HepG2 (cell line): Measurements from ENCODE around the gene SMIM41. TPM values are rescaled to one million over a fixed set of nuclear protein-coding genes. Genes with fewer than 3 reads are reported as not detected.

Experiments
- ATAC-seq: fragments of 200-7000 bp; cut with Tn5 transposase; 3 replicates; pipeline ENCODE4 v1.9.1; 2020; ENCODE audit warnings: mild to moderate bottlenecking, moderate library complexity
- BruUV-seq: library from RNA; stranded (reverse); fragments of 400-500 nt; replicated peaks from 2 replicates; lab custom pipeline; 2021; lab: Mats Ljungman, UMichigan
- CTCF ChIA-PET: fragments of 300-600 bp; formaldehyde crosslinking; extraction: SDS; loops from one replicate; lab custom pipeline; 2021; ENCODE audit warnings: low total read pairs, inconsistent platforms, low intra/inter-chr PET ratio; lab: Yijun Ruan, JAX
- POLR2A ChIA-PET: fragments of 350-600 bp; sonication (Branson Sonifier 250); formaldehyde crosslinking; loops from one replicate; lab custom pipeline; 2020; ENCODE audit warnings: antibody characterized with exemption, inconsistent platforms; lab: Yijun Ruan, JAX
- DNase-seq: peaks from one replicate; pipeline ENCODE4 v3.0.0-alpha.2; 2015; ENCODE audit warnings: low spot score
- FAIRE-seq: peaks from 3 replicates; lab custom pipeline; 2011; peaks lifted over from hg19 to GRCh38; lab: Jason Lieb, UNC
- H2AFZ ChIP-seq: one replicate; pipeline ENCODE4 v1.6.1; 2011; ENCODE audit warnings: low read length, inconsistent platforms
- H3K27ac ChIP-seq: fragments of 300-600 bp; 3 replicates; pipeline ENCODE4 v1.8.0; 2011; ENCODE audit warnings: mixed run types, mild to moderate bottlenecking, mixed read lengths, low read length, inconsistent platforms; ENCODE audit not compliant: insufficient read depth; ENCODE audit errors: extremely low read length
- H3K27me3 ChIP-seq, 2 experiments: fragments of 200-600 bp in 1 of 2; 2 replicates in 1 of 2; 3 replicates in 1 of 2; pipeline versions ENCODE4 v1.6.0 to v1.8.0; 2011; ENCODE audit warnings: low read length in 2 of 2, mild to moderate bottlenecking in 2 of 2, moderate library complexity in 2 of 2, inconsistent platforms in 1 of 2; ENCODE audit not compliant: insufficient read depth in 2 of 2, control insufficient read depth in 1 of 2
- H3K36me3 ChIP-seq, 2 experiments: fragments of 200-600 bp in 1 of 2; replicated peaks in 1 of 2; 2 replicates in 1 of 2; 3 replicates in 1 of 2; pipeline versions ENCODE4 v1.5.1 to v1.8.0; 2011; ENCODE audit warnings: low read length in 2 of 2, inconsistent platforms in 1 of 2; ENCODE audit not compliant: insufficient read depth in 2 of 2, control insufficient read depth in 1 of 2
- H3K4me1 ChIP-seq: 2 replicates; pipeline ENCODE4 v1.5.1; 2012; ENCODE audit warnings: low read length, inconsistent platforms; ENCODE audit not compliant: insufficient read depth
- H3K4me2 ChIP-seq: 2 replicates; pipeline ENCODE4 v1.6.0; 2011; ENCODE audit warnings: low read depth, low read length, inconsistent platforms
- H3K4me3 ChIP-seq, 3 experiments: fragments of 200-600 bp in 1 of 3; sonication (generic), shearing (Covaris generic) in 1 of 3; replicated peaks in 1 of 3; 2 replicates each; pipeline ENCODE4 v1.5.1; 2011 to 2016; ENCODE audit warnings: low read length in 3 of 3, inconsistent platforms in 2 of 3, low read depth in 2 of 3, mild to moderate bottlenecking in 2 of 3, control low read depth in 1 of 3, mixed read lengths in 1 of 3; ENCODE audit not compliant: insufficient read depth in 1 of 3
- H3K79me2 ChIP-seq: one replicate; pipeline ENCODE4 v1.6.1; 2011; ENCODE audit warnings: low read length, inconsistent platforms; ENCODE audit not compliant: insufficient read depth
- H3K9ac ChIP-seq: 2 replicates; pipeline ENCODE4 v1.6.0; 2011; ENCODE audit warnings: mild to moderate bottlenecking, low read depth, low read length, inconsistent platforms; ENCODE audit not compliant: insufficient read depth
- H3K9me3 ChIP-seq: 2 replicates; pipeline ENCODE4 v1.5.1; 2012; ENCODE audit warnings: mild to moderate bottlenecking, low read length
- H4K20me1 ChIP-seq: 2 replicates; pipeline ENCODE4 v1.6.0; 2011; ENCODE audit warnings: inconsistent platforms, mild to moderate bottlenecking, low read length, moderate library complexity; ENCODE audit not compliant: insufficient read depth
- GABPB1 ChIP-seq: IDR thresholded peaks from 2 replicates; pipeline ENCODE4 v1.6.1; 2016; ENCODE audit warnings: mild to moderate bottlenecking, missing genetic modification reagents, moderate library complexity, missing compliant biosample characterization
- GFI1 ChIP-seq: sonication (generic); formaldehyde crosslinking; IDR thresholded peaks from 2 replicates; pipeline ENCODE4 v1.5.0; 2020; ENCODE audit warnings: missing genetic modification reagents, mild to moderate bottlenecking, borderline replicate concordance
- MED1 ChIP-seq: sonication (generic); formaldehyde crosslinking; IDR thresholded peaks from 2 replicates; pipeline ENCODE4 v1.4.0; 2020; ENCODE audit warnings: missing genetic modification reagents
- NCOA2 ChIP-seq: sonication (generic); formaldehyde crosslinking; IDR thresholded peaks from 2 replicates; pipeline ENCODE4 v1.8.0; 2022; ENCODE audit warnings: inconsistent platforms
- RFX5 ChIP-seq: IDR thresholded peaks from 2 replicates; pipeline ENCODE4 v1.6.1; 2011; ENCODE audit warnings: low read depth, low read length, improper control_type of control experiment
- TAF1 ChIP-seq: sonication (generic); formaldehyde crosslinking; IDR thresholded peaks from 2 replicates; pipeline ENCODE4 v1.4.0; 2020; ENCODE audit warnings: missing genetic modification reagents
- ZNF121 ChIP-seq: sonication (generic); formaldehyde crosslinking; IDR thresholded peaks from 2 replicates; pipeline ENCODE4 v1.5.0; 2020; ENCODE audit warnings: mild to moderate bottlenecking, missing genetic modification reagents
- ZNF207 ChIP-seq: fragments of 450-650 bp; IDR thresholded peaks from 2 replicates; pipeline ENCODE4 v1.6.1; 2016; ENCODE audit warnings: antibody characterized with exemption, borderline replicate concordance
- ZNF501 ChIP-seq: sonication (generic); formaldehyde crosslinking; IDR thresholded peaks from 2 replicates; pipeline ENCODE4 v1.5.1; 2020; ENCODE audit warnings: mild to moderate bottlenecking, moderate library complexity, missing genetic modification reagents
- WGBS: methylation state at CpG from one replicate; pipeline ENCODE4 v1.1.6; 2017; ENCODE audit warnings: low lambda C conversion rate; 5-methylcytosine and 5-hydroxymethylcytosine counted together
- in situ Hi-C: cut with HindIII; loops from 2 replicates; pipeline ENCODE4 v1.10.0; 2017; ENCODE audit warnings: low pct_unique_long_range_greater_than_20kb; ENCODE audit not compliant: extremely low pct_ligation_motif_present
- intact Hi-C: fragments of 100-400 bp; cut with micrococcal nuclease; formaldehyde crosslinking; loops from one replicate; pipeline ENCODE4 v1.10.0; 2022; ENCODE audit not compliant: unreplicated experiment
- polyA plus RNA-seq, 8 experiments: library from polyadenylated mRNA; depleted of rRNA in 3 of 8; stranded (reverse) in 7 of 8; unstranded in 1 of 8; fragments of >200 nt; fragmentation: Illumina TruSeq in 4 of 8; extraction: Trizol in 4 of 8; gene quantifications; 2 replicates each; pipeline versions ENCODE4 v1.2.1 to v1.2.3, GENCODE V29; 2011 to 2016; ENCODE audit warnings: low read depth in 4 of 8, missing spikeins in 1 of 8, mixed read lengths in 1 of 8; ENCODE audit not compliant: insufficient read depth in 1 of 8
- total RNA-seq, 5 experiments: library from RNA; depleted of rRNA; stranded (reverse); fragments of >200 nt; fragmentation: Illumina TruSeq; extraction: Trizol; gene quantifications; 2 replicates each; pipeline ENCODE4 v1.2.3, GENCODE V29; 2016; ENCODE audit warnings: low read depth in 1 of 5
- TF ChIP-seq, protein P1 (sequence below): sonication (generic); formaldehyde crosslinking; conservative IDR thresholded peaks from 2 replicates; pipeline ENCODE4 v1.5.0; 2020; ENCODE audit warnings: missing genetic modification reagents
- TF ChIP-seq, protein P2 (sequence below), 2 experiments: sonication (generic) in 1 of 2; formaldehyde crosslinking in 1 of 2; IDR thresholded peaks; 2 replicates each; pipeline versions ENCODE4 v1.4.0 to v1.6.1; 2016 to 2020; ENCODE audit warnings: borderline replicate concordance in 1 of 2, low read depth in 1 of 2, mild to moderate bottlenecking in 1 of 2, missing genetic modification reagents in 1 of 2
- TF ChIP-seq, protein P3 (sequence below): sonication (generic); formaldehyde crosslinking; IDR thresholded peaks from 2 replicates; pipeline ENCODE4 v1.4.0; 2020; ENCODE audit warnings: missing genetic modification reagents, mild to moderate bottlenecking, borderline replicate concordance

The SMIM41 gene
- total and polyA plus RNA-seq, 2 of the 13 experiments (the other 11 are each of a cell fraction or from before 2014, with no cell fraction given), result not detected

DNA sequence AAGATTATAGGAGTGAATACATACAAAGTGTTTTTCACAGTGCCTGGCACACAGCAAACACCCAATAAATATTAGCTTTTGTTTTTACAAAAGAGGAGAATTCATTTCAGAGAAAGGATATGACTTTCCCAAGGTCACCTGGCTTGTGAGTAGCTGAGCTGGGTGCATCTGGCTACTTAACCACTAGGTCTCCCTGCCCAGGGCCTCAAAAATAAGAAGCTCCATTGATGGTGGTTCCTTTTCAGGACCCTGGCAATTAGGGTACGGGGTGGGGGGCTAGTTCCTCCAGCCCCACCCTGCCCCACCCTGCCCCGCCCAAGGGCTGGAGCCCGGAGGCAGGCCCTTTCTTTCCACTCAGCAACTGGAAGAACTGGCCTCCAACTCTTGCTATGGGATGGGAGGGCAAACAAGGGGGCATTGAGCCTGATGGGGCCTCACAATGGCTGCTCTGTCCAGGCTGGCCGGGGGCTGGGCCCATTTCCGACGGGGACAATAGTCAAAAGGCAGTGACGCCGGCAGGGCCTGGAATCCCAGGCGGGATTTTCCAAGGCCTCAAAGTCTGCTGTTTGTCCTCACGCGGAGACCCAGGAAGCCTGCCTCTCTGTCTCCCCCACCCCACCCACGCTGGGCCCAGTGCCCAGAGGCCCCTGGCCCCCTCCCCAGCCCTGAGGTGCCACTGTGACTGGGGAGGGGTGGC is 17.9 kb upstream of the SMIM41 start (continued):
- TF ChIP-seq NCOA2 (CRISPR knock-in tag) (peak; percentile 47), MED1 (CRISPR knock-in tag) (peak; percentile 25)

DNA sequence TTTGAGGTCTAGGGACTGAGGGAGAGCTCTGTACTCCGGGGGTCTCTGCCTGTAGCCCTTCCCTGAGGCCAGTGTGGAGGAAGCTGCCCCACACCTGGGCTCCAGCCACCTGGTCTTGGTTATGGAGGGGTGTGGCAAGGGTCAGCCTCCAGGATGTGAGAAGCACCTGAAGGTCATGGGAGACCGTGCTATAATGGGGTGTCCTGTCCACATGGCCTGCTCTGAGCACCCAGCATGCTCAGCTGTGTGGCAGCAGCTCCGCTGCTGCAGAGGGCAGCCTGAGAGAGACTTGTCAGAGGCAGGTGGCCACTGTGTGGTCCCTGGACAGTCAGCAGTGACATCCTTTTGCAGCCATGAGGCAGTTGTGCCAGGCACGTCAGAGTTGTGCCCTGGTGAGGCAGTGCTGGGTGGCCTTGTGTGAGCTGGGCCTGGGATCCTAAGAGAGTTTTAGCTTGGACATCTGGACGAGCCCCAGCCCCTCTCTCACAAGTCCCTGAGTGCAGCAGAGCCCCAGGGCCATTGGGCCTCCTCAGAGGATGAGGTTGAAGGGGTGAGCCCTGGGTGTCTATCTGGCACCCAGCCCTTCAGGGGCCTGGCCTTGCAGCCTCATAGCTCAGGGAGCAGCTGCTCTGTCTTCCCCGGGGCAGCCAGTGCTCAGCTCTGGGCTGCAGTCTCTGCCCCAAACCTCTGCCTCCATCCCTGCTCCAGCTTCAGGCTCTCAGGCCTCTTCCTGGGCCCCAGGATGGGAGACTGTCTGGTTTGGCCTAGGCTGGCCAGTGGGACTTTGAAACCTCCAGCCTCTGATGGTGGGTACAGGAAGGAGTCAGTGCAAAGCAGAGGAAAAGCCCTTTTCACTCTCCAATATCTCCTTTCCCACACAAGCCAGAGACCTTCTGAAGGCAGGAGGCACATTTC is 17.1 kb upstream of the SMIM41 start:
- POLR2A ChIA-PET, result interaction anchor here (0.8 to 5.3 kb wide), 5 partner anchors 8 to 37 kb away, joined by 3 to 58 read pairs (median 4); partner anchors contain the start of genes ATG101 and NR4A1
- Histone ChIP-seq H3K4me2 (peak overlapping the region; percentile 42), H3K27ac (peak overlapping the region; percentile 81), H3K4me3 (peak overlapping the region in 1 of 3 experiments; percentile 38; a peak in 1 of 6 replicates), H3K36me3 (peaks cover 0 to 17% of the 10 kb centered on the region in 2 experiments; a peak in 4 of 5 replicates), H3K79me2 (no peaks in the 10 kb centered on the region), H4K20me1 (no peaks in the 10 kb centered on the region), H3K27me3 (no peaks in the 10 kb centered on the region), H3K9me3 (no peaks in the 10 kb centered on the region), H3K4me1 (peaks cover 61% of the 10 kb centered on the region), H3K9ac (peak overlapping the region; percentile 67), H2AFZ (no peak overlapping the region)
- intact Hi-C loops, result no loop called here
- no peak for FAIRE-seq
- peak; percentile 58 for ATAC-seq
- WGBS, result 59% methylated on average over 2 of the region's 6 CpGs
- no peak for DNase-seq
- in situ Hi-C loops, result no loop called here
- TSS peak; percentile 60 for BruUV-seq
- CTCF ChIA-PET, result no interaction called here
- 0 out of 2 replicates have a peak, but pooled peaks have one; percentile 4 for TF ChIP-seq ZNF121 (CRISPR knock-in tag)
- 0 out of 2 replicates have a peak, but pooled peaks have one; percentile 26 for TF ChIP-seq ZNF501 (CRISPR knock-in tag)
- TF ChIP-seq GFI1, result 0 out of 2 replicates have a peak, but pooled peaks have one; percentile 10
- TF ChIP-seq TAF1 (CRISPR knock-in tag), result 0 out of 2 replicates have a peak, but pooled peaks have one; percentile 13
- TF ChIP-seq, protein P1, sequence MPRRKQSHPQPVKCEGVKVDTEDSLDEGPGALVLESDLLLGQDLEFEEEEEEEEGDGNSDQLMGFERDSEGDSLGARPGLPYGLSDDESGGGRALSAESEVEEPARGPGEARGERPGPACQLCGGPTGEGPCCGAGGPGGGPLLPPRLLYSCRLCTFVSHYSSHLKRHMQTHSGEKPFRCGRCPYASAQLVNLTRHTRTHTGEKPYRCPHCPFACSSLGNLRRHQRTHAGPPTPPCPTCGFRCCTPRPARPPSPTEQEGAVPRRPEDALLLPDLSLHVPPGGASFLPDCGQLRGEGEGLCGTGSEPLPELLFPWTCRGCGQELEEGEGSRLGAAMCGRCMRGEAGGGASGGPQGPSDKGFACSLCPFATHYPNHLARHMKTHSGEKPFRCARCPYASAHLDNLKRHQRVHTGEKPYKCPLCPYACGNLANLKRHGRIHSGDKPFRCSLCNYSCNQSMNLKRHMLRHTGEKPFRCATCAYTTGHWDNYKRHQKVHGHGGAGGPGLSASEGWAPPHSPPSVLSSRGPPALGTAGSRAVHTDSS (CRISPR knock-in tag), result no peak
- 0 out of 2 replicates have a peak, but pooled peaks have one; percentile 6 for TF ChIP-seq GABPB1 (CRISPR knock-in tag)
- TF ChIP-seq ZNF207, result no peak
- TF ChIP-seq, protein P2, sequence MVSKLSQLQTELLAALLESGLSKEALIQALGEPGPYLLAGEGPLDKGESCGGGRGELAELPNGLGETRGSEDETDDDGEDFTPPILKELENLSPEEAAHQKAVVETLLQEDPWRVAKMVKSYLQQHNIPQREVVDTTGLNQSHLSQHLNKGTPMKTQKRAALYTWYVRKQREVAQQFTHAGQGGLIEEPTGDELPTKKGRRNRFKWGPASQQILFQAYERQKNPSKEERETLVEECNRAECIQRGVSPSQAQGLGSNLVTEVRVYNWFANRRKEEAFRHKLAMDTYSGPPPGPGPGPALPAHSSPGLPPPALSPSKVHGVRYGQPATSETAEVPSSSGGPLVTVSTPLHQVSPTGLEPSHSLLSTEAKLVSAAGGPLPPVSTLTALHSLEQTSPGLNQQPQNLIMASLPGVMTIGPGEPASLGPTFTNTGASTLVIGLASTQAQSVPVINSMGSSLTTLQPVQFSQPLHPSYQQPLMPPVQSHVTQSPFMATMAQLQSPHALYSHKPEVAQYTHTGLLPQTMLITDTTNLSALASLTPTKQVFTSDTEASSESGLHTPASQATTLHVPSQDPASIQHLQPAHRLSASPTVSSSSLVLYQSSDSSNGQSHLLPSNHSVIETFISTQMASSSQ (IDR thresholded peaks at IDR 0.05; ENCODE audit: low read depth), result no peak
- TF ChIP-seq, protein P2 (CRISPR knock-in tag; IDR thresholded peaks at IDR 0.05; ENCODE audit: borderline replicate concordance), result 0 out of 2 replicates have a peak, but pooled peaks have one; percentile 31
- TF ChIP-seq, protein P3, sequence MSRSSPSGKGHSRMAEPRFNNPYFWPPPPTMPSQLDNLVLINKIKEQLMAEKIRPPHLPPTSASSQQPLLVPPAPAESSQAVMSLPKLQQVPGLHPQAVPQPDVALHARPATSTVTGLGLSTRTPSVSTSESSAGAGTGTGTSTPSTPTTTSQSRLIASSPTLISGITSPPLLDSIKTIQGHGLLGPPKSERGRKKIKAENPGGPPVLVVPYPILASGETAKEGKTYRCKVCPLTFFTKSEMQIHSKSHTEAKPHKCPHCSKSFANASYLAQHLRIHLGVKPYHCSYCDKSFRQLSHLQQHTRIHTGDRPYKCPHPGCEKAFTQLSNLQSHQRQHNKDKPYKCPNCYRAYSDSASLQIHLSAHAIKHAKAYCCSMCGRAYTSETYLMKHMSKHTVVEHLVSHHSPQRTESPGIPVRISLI (CRISPR knock-in tag), result 0 out of 2 replicates have a peak, but pooled peaks have one; percentile 52
- no peak for TF ChIP-seq RFX5
